GM18868 (cell line): Measurements from ENCODE around the gene ZNF692.
A peak's percentile ranks its signal among the peaks of the same experiment; 100 is the strongest.
"Not testable (repeated sequence)": the region's sequence is repeated elsewhere in the genome, so short reads cannot be mapped to it uniquely, and the experiment has no call there.

Experiments used
- ATAC-seq: cut with Tn5 transposase; IDR thresholded peaks from one replicate; pipeline ENCODE4 v1.9.1; 2021; ENCODE audit warnings: mild to moderate bottlenecking, moderate library complexity; ENCODE audit not compliant: unreplicated experiment

ZNF692 gene

GRCh38 chr1:248811514-248812490 is 47.1 kb downstream of the ZNF692 start:
- ATAC-seq: no peak

DNA sequence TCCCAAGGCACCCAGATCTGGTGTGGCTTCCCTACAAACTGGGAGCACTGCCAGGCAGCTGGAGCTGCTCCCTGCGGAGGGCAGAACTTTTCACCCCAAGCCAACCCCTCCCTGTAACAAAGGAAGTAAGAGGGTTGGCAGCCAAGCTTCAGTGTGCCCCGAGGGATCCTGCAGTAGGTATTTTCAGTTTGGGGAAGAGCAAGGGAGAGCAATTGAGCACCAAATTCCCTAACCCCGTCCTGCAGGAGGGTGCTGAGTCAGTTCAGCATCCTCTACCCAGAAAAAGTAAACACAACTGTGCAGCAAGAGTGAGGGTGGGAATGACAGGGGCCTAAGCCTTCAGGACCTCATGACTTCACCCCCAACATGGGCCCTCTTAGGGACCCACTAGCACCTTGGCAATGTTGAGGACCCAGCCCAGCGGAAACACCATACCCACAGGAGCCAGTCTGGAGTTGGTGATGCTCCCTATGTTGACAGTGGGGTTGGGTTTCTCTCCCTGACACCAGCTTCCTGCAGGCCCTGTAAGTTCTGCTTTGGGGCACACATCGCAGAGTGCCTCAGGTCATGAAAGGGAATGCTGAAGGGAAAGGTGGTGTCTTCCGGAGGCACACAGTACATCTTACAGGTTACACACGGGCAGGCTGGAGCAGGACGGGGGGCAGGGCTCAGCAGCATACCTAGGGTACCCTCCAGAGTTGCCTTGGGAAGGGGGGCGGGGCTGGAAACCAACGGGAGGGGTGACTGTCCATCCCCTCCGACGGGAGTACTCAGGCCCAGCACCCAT is 48.0 kb downstream of the ZNF692 start:
- no peak for ATAC-seq

DNA sequence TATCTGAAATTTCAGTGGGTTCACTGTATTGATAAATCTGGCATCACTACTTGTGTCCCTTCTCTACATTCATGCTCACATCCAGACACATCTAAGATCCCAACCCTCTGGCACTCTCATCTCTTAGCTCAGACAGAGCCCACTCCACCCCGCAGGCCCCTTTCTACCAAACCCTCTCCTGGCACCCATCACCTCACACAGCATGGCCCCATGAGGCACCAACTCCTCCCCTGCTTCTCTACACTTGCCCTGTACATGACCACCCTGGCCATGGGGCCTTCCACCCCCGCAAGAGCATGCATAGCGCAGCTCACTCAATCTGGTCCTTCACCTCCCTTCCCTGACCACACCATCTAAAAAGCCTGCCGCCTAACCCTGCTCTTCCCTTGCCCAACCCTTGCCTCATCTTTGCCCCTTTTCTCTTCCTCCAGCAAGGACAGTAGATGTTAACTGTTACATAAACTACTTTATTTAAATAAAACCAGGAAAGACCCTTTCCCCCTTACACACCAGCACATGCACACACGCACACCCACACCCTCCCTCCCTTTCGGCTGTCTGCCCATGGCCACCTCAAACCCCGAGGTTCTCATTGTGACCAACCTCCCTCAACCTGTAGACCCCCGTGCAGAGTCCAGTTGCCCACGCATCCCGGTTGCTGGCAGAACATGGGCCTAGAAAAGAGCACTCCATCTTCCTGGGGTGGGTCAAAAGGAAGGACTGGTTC is 48.7 kb downstream of the ZNF692 start:
- ATAC-seq: no peak

- no peak for ATAC-seq
Measured at GRCh38 chr1:248808876-248809275, 50.0 kb downstream of the ZNF692 start.

DNA sequence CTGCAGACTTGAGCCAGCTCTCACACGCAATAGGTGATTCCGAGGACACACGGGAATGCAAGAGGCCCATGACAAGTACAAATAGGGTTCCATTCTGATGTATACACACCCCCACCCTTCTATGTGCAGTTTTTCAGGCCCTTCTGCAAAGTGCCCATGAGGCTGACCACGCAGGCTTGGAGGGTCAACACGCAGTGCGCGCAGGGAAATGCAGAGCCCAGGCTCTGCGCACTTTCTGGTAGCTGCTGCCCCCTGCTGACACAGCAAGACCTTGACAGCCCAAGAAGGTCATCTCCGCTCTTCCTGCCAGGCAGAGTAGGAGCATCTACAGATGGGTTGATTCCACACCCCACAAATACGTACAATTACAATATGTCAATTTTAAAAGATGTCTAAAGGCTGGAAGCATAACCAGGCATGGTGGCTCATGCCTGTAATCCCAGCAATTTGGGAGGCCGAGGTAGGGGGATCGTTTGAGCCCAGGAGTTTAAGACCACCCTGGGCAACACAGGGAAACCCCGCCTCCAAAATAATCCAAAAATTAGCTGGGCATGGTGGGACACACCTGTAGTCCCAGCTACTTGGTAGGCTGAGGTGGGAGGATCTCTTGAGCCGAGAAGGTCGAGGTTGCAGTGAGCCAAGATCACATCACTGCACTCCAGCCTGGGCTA is 51.7 kb downstream of the ZNF692 start:
- peak; percentile 56 for ATAC-seq

DNA sequence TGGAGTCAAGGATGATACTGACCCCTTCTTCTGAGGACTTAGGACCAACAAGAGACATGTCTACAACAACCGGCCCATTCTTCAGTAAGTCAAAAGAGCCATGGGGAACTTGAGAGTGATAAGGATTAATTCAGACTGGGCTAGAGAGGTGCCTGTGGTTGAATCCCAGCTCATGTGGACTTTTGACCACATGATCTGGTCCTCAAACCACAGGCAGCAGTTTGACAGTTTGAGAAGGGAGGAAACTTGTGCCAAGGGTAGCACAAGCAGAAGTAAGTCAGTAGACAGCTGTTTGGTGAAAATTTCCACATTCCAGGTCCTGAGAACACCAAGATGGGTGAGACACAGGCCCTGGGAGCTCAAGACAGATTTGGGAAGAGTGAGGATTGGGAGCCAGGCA is 53.0 kb downstream of the ZNF692 start:
- ATAC-seq: no peak

GRCh38 chr1:248804771-248805681 is 53.9 kb downstream of the ZNF692 start:
- peak; percentile 86 for ATAC-seq

DNA sequence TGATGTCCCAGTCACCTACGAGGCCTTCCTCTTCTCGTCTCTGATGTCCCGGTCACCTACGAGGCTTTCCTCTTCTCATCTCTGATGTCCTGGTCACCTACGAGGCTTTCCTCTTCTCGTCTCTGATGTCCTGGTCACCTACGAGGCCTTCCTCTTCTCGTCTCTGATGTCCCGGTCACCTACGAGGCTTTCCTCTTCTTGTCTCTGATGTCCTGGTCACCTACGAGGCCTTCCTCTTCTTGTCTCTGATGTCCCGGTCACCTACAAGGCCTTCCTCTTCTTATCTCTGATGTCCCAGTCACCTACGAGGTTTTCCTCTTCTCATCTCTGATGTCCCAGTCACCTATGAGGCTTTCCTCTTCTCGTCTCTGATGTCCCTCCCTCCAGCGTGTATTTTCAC is 55.4 kb downstream of the ZNF692 start:
- ATAC-seq: not testable (repeated sequence)

- no peak for ATAC-seq
Measured at GRCh38 chr1:248802454-248802853, 56.4 kb downstream of the ZNF692 start.

GRCh38 chr1:248800459-248800858 is 58.4 kb downstream of the ZNF692 start:
- ATAC-seq: no peak
